Hematopoietic multipotent progenitor cell treated with erythropoietin and hydrocortisone succinate and interleukin-3 and kit ligand, for 6 days (in vitro differentiated cells): ENCODE data around the gene MRPL24.

ENCODE experiments used
- DNase-seq: peaks from one replicate; pipeline ENCODE4 v3.0.0-alpha.2; 2015

Gene MRPL24

GRCh38 chr1:156690675-156691036 lies 50.2 kb downstream of the MRPL24 start:
- no peak for DNase-seq

DNA sequence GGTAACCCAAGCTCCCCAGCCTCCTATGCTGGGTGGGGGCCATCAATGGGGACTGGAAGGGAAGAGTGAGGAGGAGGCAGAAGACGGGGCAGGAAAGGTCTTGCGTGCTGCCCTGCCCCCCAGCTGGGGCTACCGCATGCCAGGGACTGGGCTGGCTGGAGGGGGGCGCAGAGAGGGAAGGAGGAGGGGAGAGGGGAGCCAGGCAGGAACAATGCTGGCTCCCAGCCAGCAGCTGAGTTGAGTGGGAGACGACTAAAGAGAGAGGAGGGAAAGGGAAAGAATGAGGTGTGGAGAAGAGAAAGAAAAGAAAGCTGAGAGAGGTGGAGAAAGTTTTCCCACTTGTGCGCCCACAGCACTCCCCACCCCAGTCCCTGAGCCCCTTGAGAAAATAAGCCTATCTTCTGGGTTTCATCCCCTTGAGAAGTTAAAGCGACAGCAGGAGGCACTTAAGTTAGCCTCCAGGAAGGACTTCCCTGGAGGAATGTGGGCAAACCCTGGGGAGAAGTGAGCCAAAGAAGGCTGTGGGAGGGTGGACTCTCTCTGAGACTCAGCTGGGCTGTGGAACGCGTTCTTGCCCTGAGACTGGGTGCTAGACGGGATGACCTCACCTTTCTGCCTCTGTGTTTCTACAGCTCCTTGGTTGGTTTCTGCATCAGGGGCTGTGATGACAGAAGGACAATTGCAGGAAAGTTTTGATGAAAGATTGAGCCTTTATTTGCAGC lies 50.8 kb downstream of the MRPL24 start:
- DNase-seq = no peak

GRCh38 chr1:156689035-156689952 lies 51.6 kb downstream of the MRPL24 start:
- peak; percentile 93 for DNase-seq
